Right hindlimb (tissue), 1 donor: Measurements from ENCODE around the gene GRAMD2A.

Source experiments
- DNase-seq: peaks from one replicate; pipeline ENCODE4 v3.0.0-alpha.2; 2018

Gene GRAMD2A

GRCh38 chr15:72216079-72216478 lies 18.5 kb upstream of the GRAMD2A start:
- no peak for DNase-seq

DNA sequence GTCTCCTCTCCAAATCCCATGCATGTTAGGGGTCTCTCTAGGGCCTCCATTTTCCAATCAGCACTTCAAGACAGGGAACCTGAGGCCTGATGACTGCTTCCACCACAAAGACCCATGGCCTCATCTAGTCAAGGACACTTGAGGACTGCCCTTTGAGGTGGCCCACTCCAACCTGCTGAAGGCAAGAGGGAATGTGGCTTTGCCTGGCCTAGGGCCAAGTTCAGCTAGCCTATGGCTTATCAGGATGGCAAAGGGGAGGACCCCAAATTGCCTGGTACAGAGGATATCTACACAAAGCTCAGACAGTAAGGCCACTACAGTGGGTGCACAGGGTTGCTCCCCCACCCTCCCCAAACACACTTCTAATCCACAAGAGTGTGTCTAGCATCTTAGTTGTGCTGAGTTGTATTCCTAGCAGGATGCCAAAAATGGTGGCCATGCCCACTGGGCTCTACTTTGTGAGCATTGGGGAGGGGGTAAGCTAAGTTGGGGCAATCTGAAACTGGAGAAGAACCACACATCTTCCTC lies 10.0 kb upstream of the GRAMD2A start:
- no peak for DNase-seq

GRCh38 chr15:72206677-72207000 lies 9.1 kb upstream of the GRAMD2A start:
- DNase-seq, result no peak

- DNase-seq, result no peak
These were observed 8.5 kb upstream of the GRAMD2A start for GRCh38 chr15:72205896-72206676.

- no peak for DNase-seq
These were observed 7.7 kb upstream of the GRAMD2A start for GRCh38 chr15:72205273-72205672.

- DNase-seq, result peak; percentile 85
These were observed 5.9 kb upstream of the GRAMD2A start for GRCh38 chr15:72203507-72203837.

DNA sequence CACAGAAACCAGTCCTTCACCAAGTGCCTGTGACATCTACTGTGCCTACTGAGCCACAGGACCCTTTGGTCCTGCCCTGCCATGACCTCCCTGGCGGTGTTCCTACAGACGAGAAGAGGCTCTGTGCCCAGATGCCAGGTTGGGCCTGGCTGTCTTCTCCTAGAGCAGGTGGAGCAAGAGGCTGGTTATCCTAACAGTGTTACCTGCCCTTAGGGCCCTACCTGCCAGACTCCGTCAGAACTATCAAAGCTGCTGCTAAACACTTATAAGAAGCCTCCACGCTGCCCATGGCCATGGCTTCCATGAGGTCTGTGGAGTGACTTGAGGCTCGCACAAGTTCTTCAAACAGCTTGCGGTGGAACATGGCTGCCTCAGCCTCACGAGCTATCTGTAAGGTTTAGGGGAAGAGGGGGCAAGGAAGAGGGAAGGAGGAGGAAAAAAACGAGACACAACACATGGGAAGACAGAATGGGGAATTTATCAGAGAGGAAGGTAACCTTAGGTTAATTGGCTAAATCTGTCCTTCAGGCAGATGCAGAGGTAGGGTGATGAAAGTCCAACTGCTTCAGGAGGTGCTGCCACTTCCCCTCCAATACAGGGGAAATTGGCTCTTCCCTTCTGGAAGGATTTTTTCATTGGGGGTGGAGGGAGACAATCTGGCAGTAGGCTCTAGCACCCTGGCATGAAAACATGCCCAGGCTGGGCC lies 5.4 kb upstream of the GRAMD2A start:
- no peak for DNase-seq

GRCh38 chr15:72202302-72202701 lies 4.7 kb upstream of the GRAMD2A start:
- no peak for DNase-seq

DNA sequence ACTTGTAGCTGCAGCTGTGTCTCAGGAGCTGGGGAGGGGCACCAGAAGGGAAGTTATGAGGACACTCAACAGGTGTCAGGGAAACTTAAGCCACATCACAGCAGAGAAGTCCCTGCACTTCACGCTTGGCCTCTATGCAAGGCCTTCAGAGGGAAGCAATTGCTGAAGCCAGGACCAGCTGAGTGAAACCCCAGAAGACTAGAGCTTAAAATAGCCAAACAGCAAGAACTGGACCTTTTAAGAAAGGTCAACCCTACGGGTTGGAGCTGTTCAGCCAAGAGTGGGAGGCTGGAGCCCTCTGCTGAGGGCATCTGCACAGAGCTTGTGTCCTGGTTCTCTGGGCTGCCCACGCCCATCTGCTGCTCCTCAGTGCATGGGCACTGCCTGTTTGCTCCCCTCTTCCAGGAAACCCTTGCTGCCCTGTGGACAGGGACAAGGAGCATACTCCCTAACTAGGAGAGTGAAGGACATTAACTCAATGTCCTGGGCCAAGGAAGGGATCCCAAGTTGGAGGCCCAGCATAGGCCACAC lies 3.9 kb upstream of the GRAMD2A start:
- no peak for DNase-seq

- DNase-seq, result no peak
These were observed 3.0 kb upstream of the GRAMD2A start for GRCh38 chr15:72200395-72201237.

DNA sequence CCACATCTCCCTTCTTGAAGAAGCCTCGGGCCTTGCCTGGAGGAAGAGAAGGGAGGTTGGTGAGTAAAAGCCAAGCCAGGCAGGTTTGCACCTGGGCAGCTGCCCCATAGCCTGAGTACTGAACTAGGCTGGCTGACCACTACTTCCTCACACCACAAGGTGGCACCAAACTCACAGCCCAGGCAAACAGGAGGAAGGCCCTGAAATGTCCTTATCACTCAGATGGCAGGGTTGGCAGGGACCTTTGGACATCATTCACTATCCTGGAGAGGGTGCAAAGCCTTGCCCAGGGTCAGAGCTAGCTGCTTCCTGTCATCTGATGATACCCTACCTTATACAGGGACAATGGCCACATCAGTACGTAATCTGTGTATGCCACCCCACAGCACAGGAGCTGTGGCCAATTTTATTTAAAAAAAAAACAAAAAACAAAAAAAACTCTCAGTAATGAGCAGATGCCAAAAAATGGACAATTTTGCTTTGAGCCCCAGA lies 2.2 kb upstream of the GRAMD2A start:
- DNase-seq, result peak; percentile 76

DNA sequence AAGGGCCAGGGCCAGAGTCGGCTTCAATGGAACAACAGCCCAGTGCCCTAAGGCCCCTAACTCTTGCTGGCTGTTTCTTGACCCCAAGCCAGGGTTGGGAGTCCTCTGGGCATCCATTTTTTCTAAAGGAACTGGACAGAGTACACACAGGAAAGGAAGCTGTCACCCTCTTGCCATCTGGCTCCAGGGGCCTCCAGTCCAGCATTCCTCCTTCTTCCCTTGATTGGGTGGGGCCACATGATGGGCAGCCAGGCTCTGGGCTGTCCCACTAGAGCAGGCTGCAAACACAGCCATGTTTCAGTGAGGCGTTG lies 1.6 kb upstream of the GRAMD2A start:
- no peak for DNase-seq

GRCh38 chr15:72198356-72199204 lies 993 bp upstream of the GRAMD2A start:
- DNase-seq, result no peak

DNA sequence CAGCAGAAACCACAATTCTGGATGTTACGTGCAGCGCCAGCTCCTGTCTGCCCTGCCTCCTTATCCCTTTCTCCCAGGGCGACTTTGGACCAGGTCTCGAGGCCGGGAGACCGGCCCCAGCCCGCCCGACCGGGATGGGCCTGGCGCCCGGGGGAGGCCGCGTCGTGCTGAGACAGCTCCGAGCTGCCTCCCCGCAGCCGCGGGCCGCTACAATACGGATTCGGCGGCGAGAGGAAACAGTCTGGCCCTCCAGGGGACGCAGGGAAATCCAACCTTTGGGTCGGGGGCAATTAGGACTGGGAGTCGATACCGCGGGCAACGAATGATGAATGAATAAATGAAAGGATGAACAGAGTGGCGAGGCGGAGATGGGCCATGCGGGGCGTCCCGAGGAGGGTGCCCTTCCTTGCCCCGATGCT lies 537 bp downstream of the GRAMD2A start:
- DNase-seq, result no peak

GRCh38 chr15:72196409-72197040 lies 1.1 kb downstream of the GRAMD2A start:
- DNase-seq, result no peak

DNA sequence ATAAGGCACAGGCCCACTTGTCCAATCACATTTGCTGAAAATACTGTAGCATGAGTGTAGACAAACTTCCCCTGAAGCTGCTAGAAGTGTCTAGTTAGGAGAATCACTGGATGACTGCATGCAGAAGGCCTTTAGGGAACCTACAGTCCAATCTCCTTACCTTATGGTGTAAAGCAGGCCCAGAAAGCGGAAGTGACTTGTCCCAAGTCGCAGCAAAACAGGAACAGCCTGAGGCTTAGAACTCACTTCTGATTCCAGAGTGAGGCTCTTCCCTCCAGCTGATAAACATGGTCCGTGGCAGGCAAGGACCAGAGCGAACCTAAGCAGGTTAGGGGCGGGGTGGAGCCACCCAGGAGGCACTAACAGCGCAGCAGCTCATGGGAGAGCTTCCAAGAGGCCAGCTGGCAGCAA lies 2.5 kb downstream of the GRAMD2A start:
- DNase-seq, result no peak

- no peak for DNase-seq
These were observed 3.7 kb downstream of the GRAMD2A start for GRCh38 chr15:72193836-72194396.

- DNase-seq, result no peak
These were observed 5.2 kb downstream of the GRAMD2A start for GRCh38 chr15:72192416-72192815.

DNA sequence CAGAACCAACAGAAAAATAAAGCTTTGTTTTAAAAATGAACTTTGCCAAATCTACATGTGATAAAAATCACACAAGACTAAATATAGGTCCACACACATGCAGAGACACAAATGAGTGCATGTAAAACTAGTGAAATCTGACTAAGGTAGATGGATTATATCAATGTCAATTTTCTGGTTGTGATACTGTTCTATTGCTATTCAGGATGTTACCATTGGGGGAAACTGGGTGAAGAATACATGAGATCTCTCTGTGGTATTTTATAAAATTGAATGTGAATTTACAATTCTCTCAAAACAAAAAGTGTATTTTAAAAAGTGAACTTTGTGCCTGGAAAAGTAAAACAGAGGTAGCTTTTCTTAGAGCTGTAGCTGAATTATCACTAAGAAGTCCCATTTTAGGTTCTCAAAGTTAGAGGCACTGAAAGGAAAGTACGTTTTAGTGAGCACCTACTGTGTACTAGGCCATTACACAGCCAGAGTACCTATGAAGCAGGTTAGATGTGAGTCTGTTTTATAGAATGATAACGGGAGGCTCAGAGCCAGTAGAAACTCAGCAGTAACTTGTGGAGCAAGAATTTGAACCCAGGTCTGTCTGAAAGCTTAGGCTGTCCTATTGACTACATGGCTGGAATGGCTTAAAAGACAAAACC lies 8.2 kb downstream of the GRAMD2A start:
- no peak for DNase-seq

DNA sequence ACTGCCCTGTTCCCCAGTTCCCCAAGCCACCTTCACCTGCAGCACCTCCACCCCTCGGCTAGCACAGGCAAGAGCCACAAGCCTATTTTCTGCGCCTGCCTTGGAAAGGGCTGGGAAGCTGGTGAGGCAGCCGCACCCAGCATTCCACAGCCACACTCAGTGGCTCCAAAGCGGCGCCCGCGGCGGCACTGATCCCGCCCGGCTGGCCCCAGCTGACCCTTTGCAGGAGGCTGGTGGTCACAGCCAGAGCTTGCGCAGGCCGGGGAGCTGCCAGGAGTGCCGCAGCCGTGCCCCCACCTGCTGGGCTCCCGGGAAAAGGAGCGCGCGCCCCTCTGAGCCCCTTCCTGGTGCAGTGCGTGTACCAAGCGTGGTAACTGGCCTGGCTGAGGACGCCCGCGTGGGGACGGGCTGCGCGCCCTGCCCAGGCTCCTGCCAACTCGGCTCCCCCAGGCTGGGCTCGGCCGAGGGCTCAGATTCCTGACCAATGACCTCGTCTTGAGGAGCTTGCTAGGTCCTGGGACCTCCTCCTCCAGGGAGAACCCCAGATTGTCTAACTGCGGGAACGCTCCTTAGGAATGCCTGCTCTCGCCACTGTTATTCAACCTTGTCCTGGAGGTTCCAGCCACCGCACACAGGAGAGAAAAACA lies 13.3 kb downstream of the GRAMD2A start:
- DNase-seq, result peak; percentile 57
